ELF-1 (cell line): ENCODE data around the gene WEE1.
"Not testable (repeated sequence)": the region's sequence is repeated elsewhere in the genome, so short reads cannot be mapped to it uniquely, and the experiment has no call there.

ENCODE experiments used
- DNase-seq: peaks from one replicate; pipeline ENCODE4 v3.0.0-alpha.2; 2016; ENCODE audit warnings: low read depth, low spot score

WEE1 gene

GRCh38 chr11:9622353-9622752 lies 48.9 kb downstream of the WEE1 start:
- not testable (repeated sequence) for DNase-seq

GRCh38 chr11:9623053-9623452 lies 49.6 kb downstream of the WEE1 start:
- not testable (repeated sequence) for DNase-seq

- no peak for DNase-seq
Observed at GRCh38 chr11:9624448-9624847, 51.0 kb downstream of the WEE1 start.

GRCh38 chr11:9625162-9625561 lies 51.7 kb downstream of the WEE1 start:
- DNase-seq = no peak

DNA sequence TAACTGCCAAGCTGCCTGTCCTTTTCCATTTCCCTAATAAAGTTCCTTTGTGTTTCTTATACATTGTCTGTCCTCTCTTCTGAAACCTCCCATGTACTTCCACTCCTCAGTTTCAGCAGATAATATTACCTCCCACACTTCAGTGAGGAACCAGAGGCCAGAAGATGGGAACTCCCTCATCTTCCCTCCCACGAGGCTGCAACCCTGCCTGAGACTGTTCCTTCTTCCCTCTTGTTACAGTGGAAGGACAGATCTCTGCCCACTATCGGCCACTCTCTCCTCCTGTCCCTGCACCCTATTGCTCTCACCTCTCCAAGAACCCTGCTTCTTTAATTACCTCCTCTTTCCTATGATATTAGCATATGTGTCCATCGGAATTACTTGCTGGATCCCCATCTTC lies 52.3 kb downstream of the WEE1 start:
- no peak for DNase-seq

GRCh38 chr11:9626496-9627394 lies 53.3 kb downstream of the WEE1 start:
- peak; percentile 88 for DNase-seq

GRCh38 chr11:9629064-9629463 lies 55.6 kb downstream of the WEE1 start:
- no peak for DNase-seq

DNA sequence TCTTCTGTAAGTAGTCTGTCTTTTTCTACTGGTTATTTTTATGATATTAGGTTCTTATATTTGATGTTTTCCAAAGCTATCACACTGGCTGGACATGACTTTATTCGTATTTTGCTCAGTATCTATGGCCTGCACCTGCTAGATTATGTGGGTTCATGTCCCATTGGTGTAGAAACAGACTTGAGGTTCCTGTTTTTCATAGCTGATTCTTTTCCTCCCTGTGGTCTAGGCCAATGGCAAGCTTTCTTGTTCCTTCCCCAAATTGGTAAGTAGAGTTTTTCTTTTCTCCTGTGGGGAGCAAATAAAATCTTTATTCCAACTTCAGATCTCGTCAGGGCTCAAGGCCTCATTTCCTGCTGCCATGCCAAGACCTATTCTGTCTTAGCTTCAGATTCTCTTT lies 60.2 kb downstream of the WEE1 start:
- DNase-seq = no peak

GRCh38 chr11:9636691-9637090 lies 63.2 kb downstream of the WEE1 start:
- no peak for DNase-seq

- no peak for DNase-seq
Observed at GRCh38 chr11:9639099-9639498, 65.6 kb downstream of the WEE1 start.
